Activated naive CD4-positive, alpha-beta T cell treated with anti-CD3 and anti-CD28 coated beads, Interleukin-2, amount 50 U/mL, for 72 hours (primary cell): Measurements from ENCODE around the gene EDRF1. TPM values are rescaled to one million over a fixed set of nuclear protein-coding genes. Genes with fewer than 3 reads are reported as not detected.

ENCODE experiments used
- ATAC-seq, 2 donors: fragments of 150-1000 bp; cut with Tn5 transposase; 2 replicates each; pipeline ENCODE4 v1.10.0; 2021; ENCODE audit warnings: mild to moderate bottlenecking in 2 of 2, moderate library complexity in 2 of 2
- DNase-seq, 2 donors: peaks; one replicate each; pipeline ENCODE4 v3.0.0; 2021 to 2022; ENCODE audit warnings: low spot score in 2 of 2
- H3K27ac Mint-ChIP-seq, 2 donors: one replicate each; pipeline ENCODE4 v1.8.0; 2022; ENCODE audit warnings: mild to moderate bottlenecking in 2 of 2, mixed read lengths in 2 of 2
- H3K36me3 Mint-ChIP-seq, 2 donors: one replicate each; pipeline ENCODE4 v1.8.0; 2022; ENCODE audit warnings: mixed read lengths in 2 of 2
- H3K9me3 Mint-ChIP-seq, 2 donors: one replicate each; pipeline ENCODE4 v1.8.0; 2022; ENCODE audit warnings: mixed read lengths in 2 of 2
- total RNA-seq, 2 donors: library from RNA; stranded (reverse); gene quantifications; one replicate each; pipeline ENCODE4 v1.2.3, GENCODE V29; 2022

EDRF1 gene
- total RNA-seq, 2 donors from 2014 or later, result 33.9 to 34.4 TPM

GRCh38 chr10:125739994-125740679 is 20.6 kb downstream of the EDRF1 start:
- H3K27ac Mint-ChIP-seq, result no peak overlapping the region
- H3K9me3 Mint-ChIP-seq, result no peaks in the 10 kb centered on the region
- DNase-seq (no peak), ATAC-seq (no peak)
- peaks cover 45 to 57% of the 10 kb centered on the region in 2 donors for H3K36me3 Mint-ChIP-seq

DNA sequence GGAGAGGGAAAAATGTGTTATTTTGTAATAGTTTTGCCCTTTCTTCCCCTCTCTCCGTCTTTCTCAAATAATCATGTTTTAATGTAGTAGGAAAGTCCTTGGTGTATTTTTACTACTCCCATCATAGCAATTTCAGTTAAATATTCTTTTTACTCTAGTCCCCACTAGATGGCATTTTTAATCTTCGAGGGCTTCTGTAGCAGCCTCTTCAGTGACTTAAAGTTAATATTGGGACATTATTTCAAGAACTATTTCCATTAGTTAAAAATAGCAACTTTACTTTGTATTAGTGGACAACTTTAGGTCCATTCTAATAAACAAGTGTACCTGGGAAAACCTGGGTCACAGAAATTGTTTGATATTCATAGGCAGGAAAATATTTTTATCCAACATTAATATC is 23.0 kb downstream of the EDRF1 start:
- DNase-seq, result no peak
- Mint-ChIP-seq H3K27ac (no peak overlapping the region), H3K9me3 (no peaks in the 10 kb centered on the region), H3K36me3 (peaks cover 43 to 54% of the 10 kb centered on the region in 2 donors)
- ATAC-seq, result no peak

GRCh38 chr10:125744909-125745308 is 25.4 kb downstream of the EDRF1 start:
- DNase-seq (no peak), ATAC-seq (no peak)
- Mint-ChIP-seq H3K27ac (no peak overlapping the region), H3K36me3 (peaks cover 44 to 46% of the 10 kb centered on the region in 2 donors), H3K9me3 (no peaks in the 10 kb centered on the region)

GRCh38 chr10:125747417-125747816 is 27.9 kb downstream of the EDRF1 start:
- no peak for DNase-seq
- H3K9me3 Mint-ChIP-seq, result no peaks in the 10 kb centered on the region
- H3K27ac Mint-ChIP-seq, result no peak overlapping the region
- peaks cover 38 to 40% of the 10 kb centered on the region in 2 donors for H3K36me3 Mint-ChIP-seq
- no peak for ATAC-seq

DNA sequence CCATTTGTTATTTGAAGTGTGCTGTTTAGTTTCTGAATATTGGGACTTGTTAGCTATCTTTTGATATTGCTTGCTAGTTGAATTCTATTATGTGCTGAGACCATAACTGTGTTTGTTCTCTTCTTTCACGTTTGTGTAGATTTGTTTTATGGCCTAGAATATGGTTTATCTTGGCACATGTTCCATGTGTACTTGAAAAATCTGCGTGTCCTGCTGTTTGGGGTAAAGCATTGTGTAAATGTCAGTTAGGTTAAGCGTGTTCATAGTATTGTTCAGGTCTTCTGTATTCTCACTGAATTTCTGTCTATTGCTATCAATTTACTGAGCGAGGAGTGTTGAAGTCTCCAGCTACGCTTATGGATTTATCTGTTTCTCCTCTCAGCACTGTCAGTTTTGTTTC is 36.7 kb downstream of the EDRF1 start:
- H3K9me3 Mint-ChIP-seq, result no peaks in the 10 kb centered on the region
- ATAC-seq (no peak), DNase-seq (no peak)
- H3K36me3 Mint-ChIP-seq, result peaks cover 15 to 34% of the 10 kb centered on the region in 2 donors
- H3K27ac Mint-ChIP-seq, result no peak overlapping the region

GRCh38 chr10:125756853-125757487 is 37.5 kb downstream of the EDRF1 start:
- Mint-ChIP-seq H3K9me3 (no peaks in the 10 kb centered on the region), H3K36me3 (peaks cover 15 to 37% of the 10 kb centered on the region in 2 donors), H3K27ac (peak overlapping the region in 1 of 2 donors; percentile 13)
- DNase-seq, result no peak
- no peak for ATAC-seq

- H3K9me3 Mint-ChIP-seq, result no peaks in the 10 kb centered on the region
- ATAC-seq (no peak), DNase-seq (no peak)
- H3K36me3 Mint-ChIP-seq, result peaks cover 15 to 37% of the 10 kb centered on the region in 2 donors
- H3K27ac Mint-ChIP-seq, result peak overlapping the region in 1 of 2 donors; percentile 3
Observed at GRCh38 chr10:125757742-125758141, 38.2 kb downstream of the EDRF1 start.

- Mint-ChIP-seq H3K27ac (peak overlapping the region in 1 of 2 donors; percentile 56), H3K36me3 (peaks cover 19 to 39% of the 10 kb centered on the region in 2 donors), H3K9me3 (no peaks in the 10 kb centered on the region)
- no peak for DNase-seq
- ATAC-seq, result no peak
Observed at GRCh38 chr10:125761961-125762360, 42.5 kb downstream of the EDRF1 start.

DNA sequence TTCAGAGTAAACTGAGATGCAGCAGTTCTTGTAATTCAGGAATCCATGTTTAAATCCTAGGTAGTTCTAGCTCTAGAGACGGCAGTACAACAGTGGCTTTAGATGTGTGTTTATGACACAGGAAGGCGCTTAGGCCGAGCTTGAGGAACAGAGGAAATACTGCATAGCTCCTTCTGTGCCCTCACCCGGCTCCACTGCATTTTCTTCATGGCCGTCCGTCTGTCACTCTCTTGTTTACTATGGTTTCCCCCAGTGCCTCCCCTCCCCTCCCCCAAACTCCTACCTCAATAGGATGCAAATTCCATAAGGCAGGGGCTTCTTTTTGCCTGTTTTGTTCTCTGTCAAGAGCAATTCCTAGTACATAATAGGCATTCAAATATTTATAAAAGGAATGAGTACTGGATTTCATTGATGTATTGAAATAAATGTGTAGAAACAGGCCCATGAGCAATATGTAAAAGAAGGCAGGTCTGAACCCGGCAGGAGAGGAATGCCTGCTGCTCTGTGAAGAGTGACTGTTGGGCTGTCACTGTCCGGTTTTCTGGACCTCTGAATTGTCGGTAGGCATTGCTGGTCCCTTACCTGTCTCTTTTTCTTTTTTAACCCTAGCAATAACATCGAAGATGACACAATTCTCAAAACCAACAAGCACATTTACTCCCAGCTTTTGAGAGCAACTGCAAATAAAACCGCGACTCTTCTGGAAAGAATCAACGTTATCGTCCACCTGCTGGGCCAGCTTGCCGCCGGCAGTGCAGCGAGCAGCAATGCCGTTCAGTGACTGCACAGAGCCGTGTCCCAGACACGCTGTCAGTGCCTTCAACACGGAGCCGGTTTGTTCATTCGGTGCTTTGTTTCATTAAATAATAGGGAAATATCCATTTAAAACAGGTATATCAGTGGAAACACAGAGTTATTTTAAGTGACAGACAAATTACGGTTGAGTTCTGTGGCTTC is 43.5 kb downstream of the EDRF1 start:
- H3K36me3 Mint-ChIP-seq, result peaks cover 16 to 36% of the 10 kb centered on the region in 2 donors
- ATAC-seq, result no peak
- no peak for DNase-seq
- no peaks in the 10 kb centered on the region for H3K9me3 Mint-ChIP-seq
- no peak overlapping the region for H3K27ac Mint-ChIP-seq

GRCh38 chr10:125765835-125766234 is 46.3 kb downstream of the EDRF1 start:
- Mint-ChIP-seq H3K27ac (no peak overlapping the region), H3K36me3 (peaks cover 9 to 23% of the 10 kb centered on the region in 2 donors), H3K9me3 (no peaks in the 10 kb centered on the region)
- no peak for ATAC-seq
- DNase-seq, result no peak

DNA sequence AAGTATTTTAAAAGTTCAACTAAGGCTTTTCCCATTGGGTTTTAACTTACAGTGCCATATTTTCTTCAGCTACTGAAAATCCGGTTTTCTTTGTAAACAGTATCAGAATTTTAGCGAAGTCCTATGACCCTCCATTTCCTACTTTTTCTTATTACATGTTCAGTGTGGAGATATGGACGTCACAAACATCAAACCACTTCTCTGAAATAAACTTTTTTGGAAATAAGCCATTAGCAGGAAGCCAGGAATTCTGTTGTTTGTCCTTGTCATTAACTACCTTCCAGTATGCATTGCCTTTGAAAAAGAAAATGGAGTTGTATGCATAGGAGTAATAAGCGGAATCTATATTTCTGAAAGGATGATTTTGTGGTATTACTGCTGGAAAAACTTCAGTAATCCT is 47.0 kb downstream of the EDRF1 start:
- DNase-seq (no peak), ATAC-seq (no peak)
- no peaks in the 10 kb centered on the region for H3K9me3 Mint-ChIP-seq
- no peak overlapping the region for H3K27ac Mint-ChIP-seq
- H3K36me3 Mint-ChIP-seq, result peaks cover 9 to 19% of the 10 kb centered on the region in 2 donors

DNA sequence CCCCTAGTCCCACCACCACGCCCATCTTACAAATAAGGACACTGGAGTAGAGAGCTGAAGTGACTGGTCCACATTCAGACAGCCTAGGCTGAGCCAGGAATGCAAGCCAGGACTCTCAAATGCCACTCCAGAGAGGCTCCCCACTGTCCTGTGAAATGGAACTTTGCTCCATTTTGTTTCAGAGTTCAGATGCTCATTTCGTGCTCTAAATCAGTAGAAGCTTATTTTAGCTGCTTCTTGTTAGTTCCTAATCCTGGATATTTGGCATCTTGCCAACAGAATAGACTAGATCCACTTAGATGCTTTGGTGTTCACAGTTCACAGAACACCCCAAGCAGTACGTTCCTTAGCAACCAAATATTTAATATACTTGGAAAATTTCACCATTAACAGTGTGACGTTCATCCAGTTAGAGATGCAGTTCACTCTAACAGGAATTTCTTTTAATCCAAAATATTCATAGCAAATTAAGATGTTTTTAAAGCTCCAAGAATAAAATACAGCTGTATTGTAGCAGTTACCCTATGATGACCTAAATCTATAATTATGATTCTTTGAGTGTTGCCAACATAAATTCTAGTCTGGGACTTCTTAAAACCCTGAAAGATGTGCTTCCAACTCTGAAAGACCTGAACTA is 48.8 kb downstream of the EDRF1 start:
- DNase-seq, result no peak
- no peak for ATAC-seq

GRCh38 chr10:125769175-125769574 is 49.7 kb downstream of the EDRF1 start:
- Mint-ChIP-seq H3K9me3 (no peaks in the 10 kb centered on the region), H3K27ac (peak overlapping the region; percentile 52 to 88), H3K36me3 (peaks cover 8 to 10% of the 10 kb centered on the region in 2 donors)
- ATAC-seq (no peak), DNase-seq (no peak)

More for the DNA sequence above, 48.8 kb downstream of the EDRF1 start:
- Mint-ChIP-seq H3K36me3 (peaks cover 9 to 15% of the 10 kb centered on the region in 2 donors), H3K27ac (no peak overlapping the region), H3K9me3 (no peaks in the 10 kb centered on the region)

- Mint-ChIP-seq H3K36me3 (no peaks in the 10 kb centered on the region), H3K9me3 (no peaks in the 10 kb centered on the region), H3K27ac (no peak overlapping the region)
- ATAC-seq (no peak), DNase-seq (no peak)
Observed at GRCh38 chr10:125770844-125771243, 51.3 kb downstream of the EDRF1 start.

GRCh38 chr10:125772112-125772863 is 52.8 kb downstream of the EDRF1 start:
- no peaks in the 10 kb centered on the region for H3K9me3 Mint-ChIP-seq
- ATAC-seq (no peak), DNase-seq (no peak)
- no peaks in the 10 kb centered on the region for H3K36me3 Mint-ChIP-seq
- no peak overlapping the region for H3K27ac Mint-ChIP-seq

DNA sequence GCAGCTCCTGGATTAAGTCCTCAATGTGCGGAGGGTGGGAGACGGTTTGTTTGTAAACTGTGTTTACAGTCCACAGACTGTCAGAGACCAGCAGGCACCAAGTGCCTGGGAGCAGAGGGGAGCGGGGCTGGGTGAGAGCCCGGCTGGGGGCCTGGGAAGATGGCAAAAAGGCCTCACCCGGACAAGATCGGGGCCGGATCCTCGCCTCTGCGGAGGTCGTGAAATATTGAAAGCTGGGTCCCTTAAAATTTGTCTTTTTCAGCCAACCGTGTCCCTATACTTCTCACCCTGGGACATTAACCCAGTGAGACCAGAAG is 53.3 kb downstream of the EDRF1 start:
- no peak for DNase-seq
- H3K9me3 Mint-ChIP-seq, result no peaks in the 10 kb centered on the region
- H3K27ac Mint-ChIP-seq, result no peak overlapping the region
- H3K36me3 Mint-ChIP-seq, result no peaks in the 10 kb centered on the region
- ATAC-seq, result no peak
